ENCODE results near the gene ZKSCAN7.
"Not testable (repeated sequence)": the region's sequence is repeated elsewhere in the genome, so short reads cannot be mapped to it uniquely, and the experiment has no call there.

The ZKSCAN7 gene

DNA sequence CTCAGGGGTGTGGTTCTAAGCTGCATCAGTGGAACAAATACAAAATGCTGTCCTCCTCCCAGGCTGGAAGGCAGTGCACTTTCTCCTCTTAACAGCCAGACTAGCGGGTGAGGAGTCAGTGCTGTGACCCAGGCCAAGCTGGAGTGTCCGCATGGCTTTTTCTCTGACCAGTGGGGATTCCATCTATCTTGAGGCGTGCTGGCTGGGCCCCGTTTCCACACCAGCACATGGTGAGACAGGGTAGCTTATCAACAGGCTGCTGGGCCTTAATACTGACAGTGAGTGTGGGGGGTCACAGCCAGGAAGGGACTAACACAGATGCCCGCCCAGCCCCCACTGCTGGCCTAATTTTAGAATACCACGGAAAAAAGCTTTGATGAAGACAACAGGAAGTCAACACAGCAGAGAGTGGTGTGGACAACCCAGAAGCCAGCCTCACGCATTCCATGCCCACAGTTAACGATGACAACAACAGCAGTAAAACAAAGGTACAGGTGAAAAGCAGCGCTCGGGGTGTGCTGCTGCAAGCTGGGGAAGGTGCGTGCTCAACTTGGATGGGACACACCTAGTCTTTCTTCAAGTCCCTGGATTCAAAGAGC is 22.5 kb downstream of the ZKSCAN7 start:
- DNase-seq (ENCODE audit: low read depth): not testable (repeated sequence)

DNA sequence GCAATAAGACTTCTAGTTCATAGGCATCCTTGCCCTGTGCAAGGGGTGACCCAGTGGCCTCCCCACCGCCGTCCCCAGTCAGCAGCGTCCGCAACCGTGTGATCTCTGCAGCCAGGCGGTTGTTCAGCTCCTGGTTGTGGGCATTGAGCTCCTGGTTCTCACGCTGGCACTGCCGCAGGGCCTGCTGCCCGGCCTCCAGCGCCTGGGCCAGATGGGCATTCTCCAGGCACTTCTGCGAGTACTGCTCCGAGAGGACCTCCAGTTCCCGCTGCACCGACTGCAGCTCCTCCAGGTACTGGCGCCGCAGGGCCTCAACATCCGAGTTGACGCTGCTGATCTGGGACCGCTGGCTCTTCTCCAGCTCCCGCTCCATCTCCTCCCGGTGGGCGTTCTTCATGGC is 23.3 kb downstream of the ZKSCAN7 start:
- DNase-seq (ENCODE audit: low read depth): not testable (repeated sequence)

DNA sequence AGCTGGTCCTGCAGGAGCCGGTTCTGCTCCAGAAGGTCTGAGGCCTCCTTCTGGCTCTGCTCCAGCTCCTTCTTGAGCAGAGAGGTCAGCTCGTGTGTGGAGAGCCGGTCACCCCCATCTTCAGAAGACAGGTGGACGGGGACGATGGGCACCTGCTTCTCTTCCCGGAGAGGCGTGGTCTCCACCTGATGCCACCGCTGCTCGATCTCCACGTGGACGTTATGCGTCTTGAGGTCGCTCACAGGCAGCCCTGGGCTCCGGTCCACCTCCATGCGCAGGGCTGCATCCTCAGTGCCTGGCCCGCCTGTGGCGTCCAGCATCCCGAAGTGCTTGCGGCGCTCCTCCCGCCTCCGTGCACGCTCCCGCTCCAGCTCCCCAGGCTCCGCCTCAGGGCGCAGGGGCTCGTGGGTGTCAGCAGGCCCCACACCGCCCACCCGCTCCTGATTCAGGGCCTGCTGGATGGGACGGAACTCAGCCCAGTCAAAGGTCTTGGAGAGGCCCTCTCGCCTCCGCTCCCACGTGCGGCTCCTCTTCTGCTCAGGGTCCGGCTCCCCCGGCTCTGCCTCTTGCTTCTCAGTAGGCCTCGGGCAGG is 24.0 kb downstream of the ZKSCAN7 start:
- DNase-seq (ENCODE audit: low read depth): not testable (repeated sequence)

- DNase-seq (ENCODE audit: low read depth): not testable (repeated sequence)
These were observed 24.8 kb downstream of the ZKSCAN7 start for GRCh38 chr3:44579749-44580148.

DNA sequence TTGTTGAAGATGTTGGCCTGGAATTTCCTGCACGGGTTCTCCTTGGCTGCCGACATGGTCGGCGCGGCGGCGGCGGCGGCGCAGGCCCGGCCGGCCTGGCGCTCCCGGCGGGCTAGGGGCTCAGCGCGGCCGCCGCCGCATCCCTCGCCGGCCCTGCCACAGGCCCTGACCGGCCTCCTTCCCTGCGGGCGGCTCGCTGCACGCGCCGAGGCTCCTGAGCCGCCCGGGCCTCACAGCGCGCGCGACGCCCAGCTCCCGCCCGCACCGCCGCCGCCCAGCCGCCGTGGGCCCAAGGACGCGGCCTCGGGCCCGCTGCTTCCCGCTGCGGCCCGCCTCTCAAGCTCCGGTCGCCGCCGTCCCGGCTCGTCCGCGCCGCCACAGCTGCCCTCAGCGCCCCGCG is 26.0 kb downstream of the ZKSCAN7 start:
- not testable (repeated sequence) for DNase-seq (ENCODE audit: low read depth)

- no peak for DNase-seq (ENCODE audit: low read depth)
These were observed 29.9 kb downstream of the ZKSCAN7 start, which contains the start of gene ZNF660 for GRCh38 chr3:44584646-44585501. Gene ZNF660 (plus strand): TSS chr3:44584964. CDS start chr3:44594194, 9,230 bp downstream.

DNA sequence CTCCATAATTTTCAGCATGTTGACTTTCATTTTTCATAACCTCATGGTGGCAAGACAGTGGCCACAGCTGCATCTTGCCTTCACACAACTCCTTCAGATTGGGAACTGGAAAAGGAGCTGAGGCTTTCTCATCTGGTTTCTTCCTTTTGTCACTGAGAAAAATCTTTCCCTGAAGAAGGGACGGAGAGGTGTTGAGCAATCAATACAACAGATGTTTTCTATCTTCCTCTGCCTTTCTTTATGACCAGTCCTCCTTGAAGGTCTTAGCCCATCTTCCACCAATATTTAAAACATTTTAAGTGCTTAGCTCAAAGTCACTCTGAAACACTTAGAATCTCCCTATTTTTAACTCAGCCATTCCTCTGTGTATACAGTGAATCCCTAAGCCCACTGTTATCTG is 41.6 kb downstream of the ZKSCAN7 start:
- no peak for DNase-seq (ENCODE audit: low read depth)

GRCh38 chr3:44601749-44602148 is 46.8 kb downstream of the ZKSCAN7 start:
- DNase-seq (ENCODE audit: low read depth): no peak

- no peak for DNase-seq (ENCODE audit: low read depth)
These were observed 57.7 kb downstream of the ZKSCAN7 start for GRCh38 chr3:44612678-44613077.

All from stimulated activated CD8-positive, alpha-beta memory T cell treated with anti-CD3 and anti-CD28 coated beads, Interleukin-7, amount 100 ng/mL, for 24 hours (primary cell).